GM19324 (cell line): ENCODE results near the gene GPT2.
"Not testable (repeated sequence)": the region's sequence is repeated elsewhere in the genome, so short reads cannot be mapped to it uniquely, and the experiment has no call there.

Experiments
- ATAC-seq: cut with Tn5 transposase; IDR thresholded peaks from one replicate; pipeline ENCODE4 v1.9.1; 2021; ENCODE audit warnings: mild to moderate bottlenecking, moderate library complexity; ENCODE audit not compliant: unreplicated experiment, low FRiP score

The GPT2 gene

DNA sequence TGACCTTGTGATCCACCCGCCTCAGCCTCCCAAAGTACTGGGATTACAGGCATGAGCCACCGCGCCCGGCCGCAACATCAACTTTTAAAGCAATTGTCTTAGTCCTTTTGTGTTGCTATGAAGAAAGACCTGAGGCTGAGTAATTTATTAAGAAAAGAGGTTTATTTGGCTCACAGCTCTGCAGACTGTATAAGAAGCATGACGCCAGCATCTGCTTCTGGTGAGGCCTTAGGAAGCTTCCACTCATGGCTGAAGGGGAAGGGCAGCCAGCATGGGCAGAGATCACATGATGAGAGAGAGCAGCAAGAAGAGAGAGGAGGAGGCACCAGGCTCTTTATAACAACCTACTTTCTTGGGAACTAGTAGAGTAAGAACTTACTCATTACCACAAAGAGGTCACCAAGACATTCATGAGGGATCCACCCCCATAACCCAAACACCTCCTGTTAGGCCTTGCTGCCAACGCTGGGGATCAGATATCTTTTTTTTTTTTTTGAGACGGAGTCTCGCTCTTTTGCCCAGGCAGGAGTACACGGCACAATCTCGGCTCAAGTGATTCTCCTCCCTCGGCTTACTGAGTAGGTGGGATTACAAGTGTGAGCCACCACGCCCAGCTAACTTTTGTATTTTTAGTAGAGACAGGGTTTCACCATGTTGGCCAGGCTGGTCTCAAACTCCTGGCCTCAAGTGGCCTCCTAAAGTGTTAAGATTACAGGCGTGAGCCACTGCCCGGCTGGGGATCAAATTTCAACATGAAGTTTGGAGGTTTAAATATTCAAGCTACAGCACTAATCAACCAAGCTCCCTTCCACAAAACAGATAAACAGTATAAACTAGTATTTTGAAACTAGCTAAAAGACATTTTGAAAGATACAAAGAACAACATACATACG, 21.4 kb upstream of the GPT2 start:
- no peak for ATAC-seq

DNA sequence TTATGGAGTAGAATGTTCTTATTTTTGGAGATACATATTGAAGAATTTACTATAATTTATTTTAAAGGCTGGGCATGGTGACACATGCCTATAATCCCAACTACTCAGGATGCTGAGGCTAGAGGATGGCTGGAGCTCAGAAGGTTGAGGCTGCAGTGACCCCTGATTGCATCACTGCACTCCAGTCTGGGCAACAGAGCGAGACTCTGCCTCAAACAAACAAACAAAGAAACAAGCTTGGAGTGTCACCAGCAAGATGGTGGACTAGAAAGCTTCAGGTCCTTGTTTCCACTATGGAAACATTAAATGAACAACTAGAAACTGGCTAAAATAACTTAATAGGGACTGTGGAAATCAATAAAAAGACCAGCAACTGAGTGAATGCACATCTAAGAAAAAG, 17.9 kb upstream of the GPT2 start:
- no peak for ATAC-seq

DNA sequence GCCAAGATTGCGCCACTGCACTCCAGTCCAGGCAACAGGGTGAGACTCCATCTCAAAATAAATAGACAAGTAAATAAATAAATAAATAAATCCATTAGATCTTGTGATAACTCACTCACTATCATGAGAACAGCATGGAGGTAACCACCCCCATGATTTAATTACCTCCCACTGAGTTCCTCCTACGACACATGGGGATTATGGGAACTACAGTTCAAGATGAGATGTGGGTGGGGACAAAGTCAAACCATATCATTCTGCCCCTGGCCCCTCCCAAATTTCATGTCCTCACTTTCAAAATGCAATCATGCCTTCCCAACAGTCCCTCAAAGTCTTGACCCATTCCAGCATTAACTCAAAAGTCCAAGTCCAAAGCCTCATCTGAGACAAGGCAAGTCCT, 16.7 kb upstream of the GPT2 start:
- ATAC-seq: not testable (repeated sequence)

DNA sequence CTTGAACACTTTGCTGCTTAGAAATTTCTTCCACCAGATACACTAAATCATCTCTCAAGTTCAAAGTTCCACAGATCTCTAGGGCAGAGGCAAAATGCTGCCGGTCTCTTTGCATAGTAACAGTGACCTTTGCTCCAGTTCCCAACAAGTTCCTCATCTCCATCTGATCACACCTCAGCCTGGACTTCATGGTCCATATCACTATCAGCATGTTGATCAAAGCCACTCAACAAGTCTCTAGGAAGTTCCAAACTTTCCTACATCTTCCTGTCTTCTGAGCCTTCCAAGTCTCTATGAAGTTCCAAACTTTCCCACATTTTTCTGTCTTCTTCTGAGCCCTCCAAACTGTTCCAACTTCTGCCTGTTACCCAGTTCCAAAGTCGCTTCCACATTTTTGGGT, 15.3 kb upstream of the GPT2 start:
- ATAC-seq: not testable (repeated sequence)

DNA sequence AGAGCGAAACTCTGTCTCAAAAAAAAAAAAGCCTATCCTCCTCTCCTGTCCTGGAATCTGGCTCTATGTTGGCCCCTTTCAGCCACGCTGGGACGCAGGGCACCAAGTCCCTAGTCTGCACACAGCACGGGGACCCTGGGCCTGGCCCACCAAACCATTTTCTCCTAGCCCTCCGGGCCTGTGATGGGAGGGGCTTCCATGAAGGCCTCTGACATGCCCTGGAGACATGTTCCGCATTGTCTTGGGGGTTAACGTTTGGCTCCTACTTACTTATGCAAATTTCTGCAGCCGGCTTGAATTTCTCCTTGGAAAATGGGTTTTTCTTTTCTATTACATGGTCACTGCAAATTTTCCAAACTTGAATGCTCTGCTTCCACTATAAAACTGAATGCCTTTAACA, 12.6 kb upstream of the GPT2 start:
- ATAC-seq: no peak

DNA sequence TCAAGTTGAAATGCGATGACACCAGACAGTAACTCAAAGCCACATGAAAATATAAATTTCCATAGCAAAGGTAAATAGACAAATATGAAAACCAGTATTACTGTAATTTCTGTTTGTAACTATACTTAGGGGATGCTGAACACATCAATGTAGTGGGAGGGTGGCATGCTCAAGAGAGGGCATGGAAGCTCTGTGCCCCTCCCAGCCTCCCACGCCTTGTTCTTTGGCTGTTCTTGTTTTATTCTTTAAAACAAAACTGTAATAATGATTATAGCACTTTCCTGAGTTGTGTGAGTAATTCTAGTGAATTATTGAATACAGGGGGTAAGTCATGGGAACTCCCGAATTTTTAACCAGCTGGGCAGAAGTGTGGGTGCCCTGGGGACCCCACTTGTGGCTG, 11.0 kb upstream of the GPT2 start:
- no peak for ATAC-seq

DNA sequence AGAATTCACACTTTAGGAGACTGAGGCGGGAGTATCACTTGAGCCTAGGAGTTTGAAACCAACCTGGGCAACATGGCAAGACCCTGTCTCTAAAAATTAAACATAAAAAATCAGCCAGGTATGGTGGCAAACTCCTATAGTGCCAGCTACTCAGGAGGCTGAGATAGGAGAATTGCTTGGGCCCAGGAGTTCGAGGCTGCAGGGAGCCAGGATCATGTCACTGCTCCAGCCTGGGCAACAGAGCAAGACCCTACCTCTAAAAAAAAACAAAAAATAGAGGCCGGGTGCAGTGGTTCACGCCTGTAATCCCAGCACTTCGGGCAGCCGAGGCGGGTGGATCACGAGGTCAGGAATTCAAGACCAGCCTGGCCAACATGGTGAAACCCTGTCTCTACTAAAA, 8.9 kb upstream of the GPT2 start:
- ATAC-seq: no peak

DNA sequence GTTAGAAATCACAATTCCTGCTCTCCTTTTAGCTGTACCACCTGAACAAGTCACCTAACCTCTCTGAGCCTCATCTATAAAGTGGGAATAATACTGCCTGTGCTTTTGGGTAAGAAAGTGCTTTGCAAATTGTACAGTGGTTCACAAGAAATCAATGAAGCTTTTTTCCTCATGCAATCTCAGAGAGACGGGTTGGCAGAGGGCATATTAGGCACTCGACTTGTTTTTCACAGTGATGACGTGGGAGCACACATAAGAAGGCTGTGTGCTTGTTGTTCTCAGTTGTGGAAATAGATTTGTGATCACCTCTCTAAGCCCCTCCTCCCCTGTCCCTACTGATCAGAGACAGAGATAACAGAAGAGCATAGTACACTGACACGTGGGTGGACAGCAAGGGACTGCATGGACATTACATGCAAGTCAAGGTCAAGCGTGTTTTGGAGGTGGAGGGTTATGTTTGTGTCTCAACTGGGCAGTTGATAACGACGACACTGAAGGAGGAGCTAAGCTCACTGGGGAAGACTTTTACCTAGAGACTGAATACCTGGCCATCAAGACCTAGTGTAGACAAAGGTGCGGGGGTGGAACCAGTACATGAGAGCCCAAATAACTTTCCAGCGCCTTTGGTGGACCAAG, 1.7 kb upstream of the GPT2 start:
- ATAC-seq: no peak

DNA sequence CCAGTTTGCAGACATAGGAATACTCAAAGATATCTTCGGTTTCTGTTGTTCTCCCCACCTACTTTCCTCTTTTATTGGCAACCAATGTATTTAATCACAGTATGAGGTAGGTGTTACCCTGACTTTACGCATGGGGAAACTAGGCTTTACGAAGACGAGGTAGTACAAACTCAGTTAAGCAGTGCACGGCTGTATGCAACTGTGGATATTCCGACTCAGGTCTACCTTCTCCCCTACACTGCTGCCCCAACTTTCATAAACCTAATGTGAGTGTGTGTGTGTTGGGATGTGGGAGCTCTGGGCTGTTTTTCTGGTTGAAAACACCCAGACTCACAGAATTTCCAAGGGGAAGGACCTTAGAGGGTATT, 1.2 kb upstream of the GPT2 start:
- no peak for ATAC-seq

DNA sequence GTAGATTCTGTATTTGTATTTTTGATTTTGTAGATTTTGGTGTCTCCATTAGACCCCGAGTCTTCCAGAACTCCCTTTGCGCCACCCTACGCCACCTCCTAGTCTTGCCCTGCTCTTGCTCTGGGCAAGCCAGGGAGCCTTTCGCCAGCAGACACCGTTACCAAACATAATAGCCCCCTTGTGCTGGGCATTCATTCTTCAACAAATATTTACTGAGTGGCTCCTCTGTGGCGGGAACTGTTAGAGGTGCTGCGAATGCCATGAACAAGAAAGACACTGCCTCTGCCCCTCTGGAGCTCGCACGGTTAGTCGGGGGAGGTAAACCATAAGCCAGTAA, 841 bp upstream of the GPT2 start:
- no peak for ATAC-seq

DNA sequence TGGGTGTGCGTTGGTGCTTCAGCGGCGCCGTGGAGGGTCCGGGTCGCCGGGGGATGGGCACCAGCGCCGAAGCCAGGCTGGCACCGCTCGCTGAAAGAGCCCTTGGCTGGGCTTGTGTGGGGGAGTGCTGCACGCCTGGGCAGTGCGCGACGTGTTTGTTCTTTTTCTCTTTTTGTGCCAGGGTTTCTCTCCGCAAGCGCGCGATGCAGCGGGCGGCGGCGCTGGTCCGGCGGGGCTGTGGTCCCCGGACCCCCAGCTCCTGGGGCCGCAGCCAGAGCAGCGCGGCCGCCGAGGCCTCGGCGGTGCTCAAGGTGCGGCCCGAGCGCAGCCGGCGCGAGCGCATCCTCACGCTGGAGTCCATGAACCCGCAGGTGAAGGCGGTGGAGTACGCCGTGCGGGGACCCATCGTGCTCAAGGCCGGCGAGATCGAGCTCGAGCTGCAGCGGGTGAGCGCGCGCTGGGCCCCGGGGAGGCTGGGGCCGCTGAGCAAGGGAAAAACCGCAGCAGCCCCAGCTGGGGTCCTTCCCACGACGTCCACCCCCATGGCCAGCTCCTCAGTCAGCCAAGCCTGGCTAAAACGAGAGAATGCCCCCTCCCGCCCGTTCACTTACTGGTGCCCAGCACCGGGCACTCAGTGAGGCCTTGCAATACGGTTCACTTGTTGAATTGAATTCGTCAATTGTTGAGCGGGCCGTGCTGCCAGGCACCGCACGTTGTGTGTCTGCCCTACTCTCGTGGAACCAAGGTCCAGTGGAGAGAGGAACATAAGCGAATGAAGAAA, 541 bp downstream of the GPT2 start:
- peak; percentile 4 for ATAC-seq

DNA sequence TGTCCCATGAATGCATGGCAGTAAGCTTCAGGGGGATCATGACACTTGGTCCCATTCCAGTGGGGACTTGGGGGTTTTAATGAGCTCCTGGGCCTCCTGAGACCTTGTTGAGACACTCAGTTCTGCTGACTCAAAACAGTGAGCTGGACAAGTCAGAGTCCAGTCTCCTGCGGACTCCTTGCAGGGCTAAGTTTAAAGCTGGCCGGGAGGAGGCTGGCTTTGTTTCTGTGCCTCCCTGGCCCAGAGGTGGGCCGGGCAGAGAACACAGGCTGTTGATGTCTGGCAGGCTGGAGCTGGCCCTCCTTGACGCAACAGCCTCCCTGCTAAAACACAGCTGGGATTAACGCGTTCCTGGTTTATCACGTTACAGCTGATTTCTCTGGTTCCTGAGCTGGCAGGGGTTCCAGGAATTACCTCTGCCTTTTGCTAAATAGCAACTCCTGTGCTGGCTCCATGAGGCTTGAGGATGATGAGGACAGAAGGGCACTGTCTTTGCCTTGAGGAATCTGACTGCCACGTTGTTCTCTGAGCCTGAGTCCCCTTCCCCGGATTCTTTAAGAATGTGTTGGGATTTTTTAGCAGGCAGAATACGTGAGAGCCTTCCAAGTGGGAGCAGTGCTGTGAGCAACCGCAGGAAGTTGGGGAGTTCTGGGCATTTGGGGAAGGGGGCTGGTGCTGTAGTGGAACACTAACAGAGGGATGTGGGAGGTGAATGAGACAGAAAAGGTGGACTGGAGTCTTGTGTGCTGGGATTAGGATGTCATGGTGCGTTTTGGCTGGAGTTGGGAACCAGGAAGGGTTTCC, 2.0 kb downstream of the GPT2 start:
- no peak for ATAC-seq

DNA sequence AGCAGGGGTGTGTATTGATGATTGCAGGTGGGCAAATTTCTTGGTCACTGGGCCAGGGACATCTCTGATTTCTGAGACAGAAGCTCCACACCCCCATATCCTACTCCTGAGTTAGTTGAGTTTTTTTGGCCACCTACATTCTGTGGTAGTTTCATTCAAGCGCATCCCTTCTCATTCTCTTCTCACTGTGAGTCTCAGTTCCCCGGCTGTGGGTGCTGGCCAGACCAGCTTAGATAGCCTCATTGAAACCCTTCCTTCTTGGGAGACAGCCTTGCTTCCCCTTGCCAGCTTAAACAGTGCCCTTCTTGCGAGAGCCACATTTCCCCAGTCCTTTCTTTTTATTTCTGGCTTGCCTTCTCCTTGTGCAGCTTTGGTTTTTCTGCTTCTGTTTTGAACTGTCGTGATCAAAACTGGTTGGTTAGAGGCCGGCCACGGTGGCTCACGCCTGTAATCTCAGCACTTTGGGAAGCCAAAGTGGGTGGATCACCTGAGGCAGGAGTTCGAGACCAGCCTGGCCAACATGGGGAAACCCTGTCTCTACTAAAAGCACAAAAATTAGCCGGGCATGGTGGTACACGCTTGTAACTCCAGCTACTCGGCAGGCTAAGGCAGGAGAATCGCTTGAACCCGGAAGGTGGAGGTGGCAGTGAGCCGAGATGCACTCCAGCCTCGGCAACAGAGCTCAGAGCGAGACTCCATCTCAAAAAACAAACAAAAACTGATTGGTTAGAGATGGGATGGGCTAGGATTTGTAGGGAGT, 2.8 kb downstream of the GPT2 start:
- ATAC-seq: no peak

DNA sequence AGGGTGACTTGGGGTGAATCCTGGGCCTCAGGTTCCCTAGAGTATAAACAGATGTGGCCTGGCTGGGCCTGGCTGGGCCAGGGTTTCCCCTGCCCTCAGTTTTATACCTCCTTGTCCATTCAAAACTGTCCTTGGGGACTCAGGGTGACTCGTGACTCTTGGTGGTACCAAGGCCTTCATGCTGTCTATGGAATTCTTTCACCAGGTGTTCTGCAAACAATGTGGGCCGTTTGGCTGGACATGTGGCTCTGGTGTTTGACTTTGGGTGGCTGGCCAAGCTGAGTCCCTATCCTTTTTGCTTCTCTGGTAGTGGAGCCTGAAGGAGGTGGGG, 3.3 kb downstream of the GPT2 start:
- ATAC-seq: no peak

DNA sequence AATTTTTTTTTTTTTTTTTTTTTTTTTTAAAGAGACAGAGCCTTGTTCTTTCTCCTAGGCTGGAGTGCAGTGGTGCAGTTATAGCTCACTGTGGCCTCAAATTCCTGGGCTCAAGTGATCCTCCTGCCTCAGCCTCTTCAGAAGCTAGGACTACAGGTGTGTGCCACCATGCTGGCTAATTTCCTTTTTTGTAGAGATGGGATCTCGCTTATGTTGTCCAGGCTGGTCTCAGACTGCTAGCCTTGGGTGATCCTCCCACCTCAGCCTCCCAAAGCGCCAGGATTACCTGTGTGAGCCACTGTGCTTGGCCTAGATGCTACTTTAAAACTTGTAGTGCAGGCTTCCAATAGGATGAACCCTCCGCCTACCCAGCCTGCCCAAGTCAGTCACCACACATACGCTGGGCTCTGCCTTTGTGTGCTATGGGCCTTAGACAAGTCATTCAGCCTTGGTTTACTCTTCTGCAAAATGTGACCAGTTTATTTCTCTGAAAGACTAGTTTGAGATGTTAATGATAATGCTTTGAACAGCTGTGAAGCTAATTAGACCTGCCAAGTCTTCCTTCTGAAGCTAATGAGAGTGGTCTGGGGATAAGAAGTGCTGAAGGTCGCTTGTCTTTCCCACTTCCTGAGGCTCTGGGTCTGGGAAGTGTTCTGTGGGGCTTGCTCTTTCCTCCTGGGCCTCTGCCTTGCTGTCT, 5.2 kb downstream of the GPT2 start:
- no peak for ATAC-seq

DNA sequence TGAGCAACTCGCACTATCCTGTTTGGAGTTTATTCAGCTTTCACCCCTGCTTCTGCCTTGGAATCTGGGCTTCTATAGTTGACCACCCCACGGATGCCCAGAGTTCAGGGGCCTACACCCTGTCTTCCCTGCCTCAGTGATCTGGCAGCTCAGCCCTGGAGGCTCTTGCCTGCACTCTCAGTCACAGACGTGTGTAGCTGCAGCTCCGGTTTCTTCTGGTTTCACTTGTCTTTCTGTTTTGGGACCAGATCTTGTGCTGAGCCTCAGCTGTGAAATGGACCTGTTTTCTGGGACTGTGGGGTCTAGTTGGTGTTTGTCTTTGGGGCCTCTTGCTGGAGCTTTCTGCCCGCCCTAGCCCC, 5.8 kb downstream of the GPT2 start:
- ATAC-seq: no peak

DNA sequence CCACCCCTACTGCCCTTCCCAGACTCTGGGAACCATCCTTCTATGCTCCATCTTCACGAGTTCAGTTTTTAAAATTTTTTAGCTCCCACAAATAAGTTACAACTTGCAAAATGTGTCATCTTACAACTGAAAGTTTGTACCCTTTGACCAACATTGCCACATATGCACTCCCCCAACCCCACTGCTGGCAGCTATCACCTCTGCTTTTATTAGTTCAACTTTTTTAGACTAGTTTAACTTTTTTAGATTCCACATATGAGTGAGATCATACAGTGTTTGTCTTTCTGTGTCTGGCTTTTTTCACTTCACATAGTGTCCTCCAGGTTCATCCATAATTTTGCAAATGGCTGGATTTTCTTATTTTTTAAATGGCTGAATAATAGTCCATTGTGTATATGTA, 7.7 kb downstream of the GPT2 start:
- ATAC-seq: no peak

DNA sequence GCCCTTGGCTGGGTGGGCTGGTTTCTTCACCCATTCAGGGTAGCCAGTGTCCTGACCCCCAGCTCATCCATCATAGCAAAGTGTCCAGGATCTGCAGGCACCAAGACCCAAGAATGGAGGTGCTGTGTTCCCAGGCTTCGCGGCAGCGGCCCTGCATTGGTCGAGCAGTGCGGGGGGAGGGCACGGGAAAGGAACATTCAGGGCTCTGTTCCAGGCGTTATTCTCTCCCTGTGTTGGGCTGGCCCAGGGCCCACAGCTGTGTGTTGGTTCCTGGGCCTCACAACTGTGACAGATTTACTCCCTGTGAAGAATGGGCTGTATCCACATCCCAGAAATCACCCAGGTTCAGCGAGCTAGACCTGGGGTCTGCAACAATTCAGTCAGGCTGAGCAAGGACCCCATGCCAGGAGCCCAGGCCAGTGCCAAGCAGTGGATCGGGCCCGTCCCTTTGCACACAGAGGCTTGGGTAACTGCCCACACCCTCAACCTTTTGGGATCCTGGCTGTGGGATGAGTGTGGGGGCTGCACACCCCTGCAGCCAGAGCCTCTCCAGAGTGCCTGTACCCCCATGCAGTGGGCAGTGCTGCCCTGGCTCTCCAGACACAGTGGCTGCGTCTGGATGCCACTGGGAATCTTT, 10.0 kb downstream of the GPT2 start:
- no peak for ATAC-seq
